Hepatic stellate cell (primary cell): ENCODE results near the gene NISCH.

Experiments
- DNase-seq: peaks from one replicate; pipeline ENCODE4 v3.0.0; 2011; ENCODE audit warnings: low spot score

NISCH gene

DNA sequence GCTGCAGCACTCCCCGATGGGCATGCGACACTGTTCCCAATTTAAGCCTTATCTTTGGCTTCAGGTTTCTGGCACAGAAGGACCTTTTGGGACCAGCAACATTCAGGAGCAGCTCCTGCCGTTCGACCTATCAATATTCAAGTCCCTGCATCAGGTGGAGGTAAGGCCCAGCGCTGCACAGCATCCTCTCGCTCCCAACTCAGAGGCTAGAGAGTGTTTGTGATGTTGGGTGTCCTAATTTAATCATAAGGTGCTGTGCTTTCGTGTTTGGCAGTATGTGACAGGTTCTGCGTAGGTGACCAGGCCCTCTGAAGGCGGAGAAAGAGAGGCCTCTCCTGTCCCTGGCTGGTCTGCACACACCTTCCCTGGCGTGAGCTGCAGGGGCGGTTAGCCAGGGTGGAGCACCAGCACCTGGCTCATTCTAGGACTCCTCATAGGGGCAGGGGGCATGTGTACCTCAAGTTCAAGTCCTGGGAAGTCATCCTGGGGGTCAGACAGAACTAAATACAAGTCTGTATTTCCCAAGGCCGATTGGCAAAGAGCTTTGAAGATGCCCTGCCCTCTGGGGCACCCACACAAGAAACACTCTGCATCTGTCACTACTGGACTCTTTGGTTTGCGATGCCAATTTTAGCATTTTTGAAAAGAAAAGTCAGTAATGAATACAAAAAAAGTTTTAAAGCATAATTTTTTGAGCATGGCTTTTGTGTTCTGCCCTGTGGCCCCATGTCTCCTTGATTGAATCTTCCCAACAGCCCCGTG lies 17.0 kb downstream of the NISCH start:
- no peak for DNase-seq

DNA sequence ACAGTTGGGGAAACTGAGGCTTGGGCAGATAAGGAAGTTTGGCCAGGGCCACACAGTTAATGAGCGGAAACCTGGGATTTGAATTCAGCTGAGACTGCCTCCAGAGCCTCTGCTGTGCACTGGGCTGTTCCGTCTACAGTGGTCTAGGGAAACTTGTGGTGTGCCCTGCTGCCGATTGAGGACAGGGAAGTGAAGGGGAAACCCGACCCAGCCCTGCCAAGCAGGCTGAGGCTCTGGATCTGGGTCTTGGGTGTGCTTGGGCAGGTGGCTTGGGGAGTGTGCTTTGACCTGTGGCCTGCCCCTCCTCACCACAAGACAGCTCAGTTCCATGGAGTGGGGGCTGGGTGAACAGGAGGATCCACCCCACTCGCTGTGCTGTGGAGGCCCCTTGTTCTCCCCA lies 17.6 kb downstream of the NISCH start:
- no peak for DNase-seq

GRCh38 chr3:52477076-52477795 lies 21.8 kb downstream of the NISCH start:
- no peak for DNase-seq

DNA sequence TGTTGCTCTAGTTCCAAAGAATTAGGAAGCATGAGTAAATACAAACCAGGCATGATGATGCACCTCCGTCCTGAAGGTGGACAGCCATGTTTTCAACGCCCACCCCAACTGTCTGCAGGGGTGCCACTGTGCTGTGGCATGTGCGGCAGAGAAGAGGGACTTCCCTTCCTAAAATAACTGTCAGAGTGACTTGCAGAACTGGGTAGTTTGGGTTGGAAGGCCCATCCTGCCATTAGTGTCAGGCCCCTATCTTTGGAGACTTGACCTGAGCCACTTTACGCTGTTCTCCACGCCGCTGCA lies 22.3 kb downstream of the NISCH start:
- DNase-seq, result no peak

DNA sequence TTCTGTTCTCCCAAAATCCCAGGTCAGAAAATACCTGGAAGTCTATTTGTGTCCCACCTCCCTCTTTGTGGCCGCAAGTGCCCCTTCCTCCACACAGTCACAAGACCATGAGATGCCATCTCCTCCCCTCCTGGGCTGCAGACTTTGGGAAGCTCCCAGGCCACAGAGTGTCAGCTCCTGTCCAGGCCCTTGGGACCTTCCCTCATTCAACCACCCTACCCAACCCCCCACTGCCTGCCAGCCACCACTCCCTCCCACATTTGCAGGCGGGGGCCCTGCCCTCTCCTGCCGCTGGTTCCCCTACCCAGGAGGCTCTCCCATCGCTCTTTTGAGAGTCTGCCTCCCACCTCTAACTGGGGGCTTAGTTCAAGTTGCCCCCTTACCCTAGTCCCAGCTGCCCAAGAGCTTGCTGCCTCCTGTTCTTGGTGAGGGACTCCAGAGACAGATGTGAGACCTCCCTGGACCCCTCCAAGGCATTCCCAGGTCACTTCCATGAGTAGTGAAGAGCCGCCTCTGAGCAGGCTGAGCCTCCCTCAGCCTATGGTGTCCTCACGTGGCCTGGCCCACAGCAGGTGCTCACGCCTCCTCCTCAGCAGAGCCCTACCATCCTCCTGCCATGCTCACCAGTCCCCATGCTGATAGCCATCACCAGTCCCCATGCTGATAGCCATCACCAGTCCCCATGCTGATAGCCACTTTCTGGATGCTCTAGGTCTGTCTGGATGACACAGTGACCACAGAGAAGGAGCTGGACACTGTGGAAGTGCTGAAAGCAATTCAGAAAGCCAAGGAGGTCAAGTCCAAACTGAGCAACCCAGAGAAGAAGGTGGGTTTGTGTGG lies 23.9 kb downstream of the NISCH start:
- DNase-seq, result no peak

GRCh38 chr3:52479877-52480575 lies 24.6 kb downstream of the NISCH start:
- no peak for DNase-seq

DNA sequence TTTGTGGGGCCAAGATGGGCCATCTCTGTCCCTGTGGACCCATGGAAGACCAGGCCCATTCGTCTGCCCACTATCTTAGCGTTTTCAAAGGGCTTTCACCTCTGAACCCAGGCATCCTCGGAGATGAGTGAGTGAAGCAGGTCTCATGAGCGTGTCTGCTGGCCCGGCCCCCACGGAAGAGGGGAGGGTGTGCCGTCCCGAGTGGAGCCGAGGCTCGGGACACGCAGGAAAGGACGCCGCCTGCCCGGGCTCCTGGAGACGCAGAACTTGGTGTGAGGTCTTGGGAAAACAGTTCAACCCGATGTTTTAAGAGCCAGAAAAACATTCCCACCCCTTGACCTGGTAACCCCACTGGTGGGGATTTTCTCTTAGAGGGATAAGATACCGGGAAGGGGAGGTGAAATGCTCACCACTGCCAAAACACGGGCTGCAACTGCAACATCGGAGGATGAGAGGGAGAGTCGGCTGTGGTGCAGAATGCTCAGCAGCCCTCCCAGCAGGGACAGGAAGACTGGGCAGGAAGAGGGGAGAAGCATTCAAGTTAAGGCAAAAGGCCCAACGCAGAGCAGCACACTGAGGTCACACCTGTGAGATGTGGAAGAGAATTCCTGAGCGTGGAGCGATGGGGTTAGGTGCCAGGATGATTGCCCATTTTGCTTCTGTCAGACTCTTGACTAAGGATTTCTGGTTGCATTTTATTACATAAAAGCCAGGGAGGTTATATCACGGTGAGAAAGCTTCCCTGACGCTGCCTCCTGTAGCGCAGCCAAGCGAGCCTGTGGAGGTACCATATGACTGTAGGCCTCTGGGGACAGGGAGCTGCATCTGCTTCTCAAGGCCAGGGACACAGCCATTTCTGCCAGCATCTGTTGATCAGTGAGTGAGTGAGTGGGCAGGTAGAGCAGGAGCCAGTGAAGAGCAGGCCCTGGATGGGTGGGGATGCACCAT lies 25.6 kb downstream of the NISCH start:
- no peak for DNase-seq

GRCh38 chr3:52481819-52482521 lies 26.6 kb downstream of the NISCH start:
- no peak for DNase-seq

DNA sequence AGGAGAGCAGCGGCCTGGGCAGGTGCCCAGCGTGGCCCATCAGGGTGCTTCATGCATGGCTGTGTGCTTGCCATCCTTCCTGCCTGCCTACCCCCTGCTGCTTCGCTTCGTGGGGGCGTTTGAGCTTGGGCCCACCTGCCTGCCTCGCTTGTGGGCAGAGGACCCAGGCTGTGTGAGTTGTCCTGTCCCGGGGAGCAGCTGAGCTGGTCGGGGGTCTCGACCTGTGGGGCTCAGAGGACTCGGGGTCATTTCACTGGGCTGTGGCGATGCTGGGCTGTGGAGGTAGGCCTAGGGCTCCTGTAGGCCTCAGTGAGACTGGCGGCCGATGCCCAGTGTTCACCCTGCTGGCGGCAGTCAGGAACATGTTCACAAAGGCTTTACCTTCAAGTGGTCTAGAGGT lies 27.7 kb downstream of the NISCH start:
- DNase-seq, result no peak

DNA sequence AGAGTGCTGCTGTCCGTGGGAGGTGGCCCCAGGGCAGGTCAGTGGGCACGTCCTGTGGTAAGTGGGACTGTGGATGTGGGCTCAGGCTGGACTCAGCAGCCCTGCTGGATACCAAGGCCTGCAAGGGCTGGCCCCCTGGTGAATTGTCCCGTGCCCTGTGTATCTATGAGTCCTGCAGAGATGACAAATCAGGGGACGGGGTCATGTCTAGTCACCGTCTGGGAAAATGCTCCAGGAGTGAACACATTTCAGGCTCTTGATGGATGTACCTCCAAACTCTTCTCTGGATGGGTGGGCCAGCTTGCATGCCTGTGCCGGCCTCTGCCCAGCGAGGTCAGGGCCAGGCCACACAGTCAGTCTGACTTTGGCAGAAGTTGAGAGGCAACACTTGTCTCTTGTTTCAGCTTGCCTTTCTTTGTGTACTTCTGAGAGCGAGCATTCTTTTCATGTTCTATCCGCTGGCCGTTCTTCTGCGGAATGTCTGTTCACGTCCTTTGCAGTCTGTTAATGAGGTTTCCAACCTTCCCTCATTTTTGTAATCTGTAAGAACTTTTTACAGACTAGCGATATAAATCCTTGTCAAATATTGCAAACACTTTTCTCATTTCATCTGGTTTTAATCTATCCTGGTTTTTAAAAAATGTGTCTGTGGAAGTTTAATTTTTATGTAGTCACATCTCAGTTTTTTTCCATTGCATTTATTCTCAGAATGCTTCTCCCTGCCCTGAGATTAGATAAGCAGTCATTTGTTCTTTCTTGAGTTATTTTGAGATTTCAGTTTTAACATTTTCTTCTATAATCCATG lies 28.4 kb downstream of the NISCH start:
- no peak for DNase-seq

- no peak for DNase-seq
Observed at GRCh38 chr3:52484680-52485461, 29.5 kb downstream of the NISCH start.

DNA sequence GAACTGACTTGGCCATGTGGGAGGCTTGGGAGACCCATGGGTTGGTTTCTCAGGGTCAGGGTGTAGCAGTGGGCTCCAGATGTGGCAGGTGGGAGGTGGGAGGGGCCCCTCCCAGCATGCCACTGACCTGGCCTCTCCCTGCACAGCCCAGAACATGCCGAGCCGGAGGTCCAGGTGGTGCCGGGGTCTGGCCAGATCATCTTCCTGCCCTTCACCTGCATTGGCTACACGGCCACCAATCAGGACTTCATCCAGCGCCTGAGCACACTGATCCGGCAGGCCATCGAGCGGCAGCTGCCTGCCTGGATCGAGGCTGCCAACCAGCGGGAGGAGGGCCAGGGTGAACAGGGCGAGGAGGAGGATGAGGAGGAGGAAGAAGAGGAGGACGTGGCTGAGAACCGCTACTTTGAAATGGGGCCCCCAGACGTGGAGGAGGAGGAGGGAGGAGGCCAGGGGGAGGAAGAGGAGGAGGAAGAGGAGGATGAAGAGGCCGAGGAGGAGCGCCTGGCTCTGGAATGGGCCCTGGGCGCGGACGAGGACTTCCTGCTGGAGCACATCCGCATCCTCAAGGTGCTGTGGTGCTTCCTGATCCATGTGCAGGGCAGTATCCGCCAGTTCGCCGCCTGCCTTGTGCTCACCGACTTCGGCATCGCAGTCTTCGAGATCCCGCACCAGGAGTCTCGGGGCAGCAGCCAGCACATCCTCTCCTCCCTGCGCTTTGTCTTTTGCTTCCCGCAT lies 31.8 kb downstream of the NISCH start:
- no peak for DNase-seq

DNA sequence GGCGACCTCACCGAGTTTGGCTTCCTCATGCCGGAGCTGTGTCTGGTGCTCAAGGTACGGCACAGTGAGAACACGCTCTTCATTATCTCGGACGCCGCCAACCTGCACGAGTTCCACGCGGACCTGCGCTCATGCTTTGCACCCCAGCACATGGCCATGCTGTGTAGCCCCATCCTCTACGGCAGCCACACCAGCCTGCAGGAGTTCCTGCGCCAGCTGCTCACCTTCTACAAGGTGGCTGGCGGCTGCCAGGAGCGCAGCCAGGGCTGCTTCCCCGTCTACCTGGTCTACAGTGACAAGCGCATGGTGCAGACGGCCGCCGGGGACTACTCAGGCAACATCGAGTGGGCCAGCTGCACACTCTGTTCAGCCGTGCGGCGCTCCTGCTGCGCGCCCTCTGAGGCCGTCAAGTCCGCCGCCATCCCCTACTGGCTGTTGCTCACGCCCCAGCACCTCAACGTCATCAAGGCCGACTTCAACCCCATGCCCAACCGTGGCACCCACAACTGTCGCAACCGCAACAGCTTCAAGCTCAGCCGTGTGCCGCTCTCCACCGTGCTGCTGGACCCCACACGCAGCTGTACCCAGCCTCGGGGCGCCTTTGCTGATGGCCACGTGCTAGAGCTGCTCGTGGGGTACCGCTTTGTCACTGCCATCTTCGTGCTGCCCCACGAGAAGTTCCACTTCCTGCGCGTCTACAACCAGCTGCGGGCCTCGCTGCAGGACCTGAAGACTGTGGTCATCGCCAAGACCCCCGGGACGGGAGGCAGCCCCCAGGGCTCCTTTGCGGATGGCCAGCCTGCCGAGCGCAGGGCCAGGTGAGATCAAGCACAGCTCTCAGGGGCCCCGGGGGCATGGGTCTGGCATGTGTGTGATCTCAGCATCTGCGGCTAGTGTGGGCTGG lies 32.6 kb downstream of the NISCH start:
- no peak for DNase-seq

DNA sequence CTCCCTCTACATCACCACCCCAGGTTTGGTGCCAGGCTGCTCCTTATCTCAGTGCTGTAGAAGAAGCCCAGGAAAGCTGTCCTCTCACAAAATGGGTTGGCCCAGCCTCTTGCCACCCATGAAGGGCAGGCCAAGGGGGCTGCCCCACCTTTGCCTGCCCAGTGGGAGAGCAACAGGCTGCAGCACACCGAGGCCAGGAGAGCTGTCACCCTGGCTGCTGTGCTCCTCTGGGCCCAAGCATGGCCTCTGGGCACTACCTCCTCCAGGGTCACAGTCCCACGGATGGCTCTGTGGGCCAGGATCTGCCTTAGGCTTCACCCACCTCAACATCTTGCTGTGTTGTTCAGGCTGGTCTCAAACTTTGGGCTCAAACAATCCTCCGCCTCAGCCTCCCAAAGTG lies 33.3 kb downstream of the NISCH start:
- no peak for DNase-seq

GRCh38 chr3:52489453-52489852 lies 34.0 kb downstream of the NISCH start:
- no peak for DNase-seq

- no peak for DNase-seq
Observed at GRCh38 chr3:52490035-52490938, 34.9 kb downstream of the NISCH start.
